NCI-H524 (cell line): ENCODE measurements around the gene SMIM41.
"Not testable (repeated sequence)": the region's sequence is repeated elsewhere in the genome, so short reads cannot be mapped to it uniquely, and the experiment has no call there.

Source experiments
- DNase-seq, 2 experiments: peaks; one replicate each; lab custom pipeline; 2025; lab: John Stamatoyannopoulos, UW

The SMIM41 gene

GRCh38 chr12:52085682-52086180, 6.2 kb downstream of the SMIM41 start:
- no peak for DNase-seq

- DNase-seq = no peak
Measured at GRCh38 chr12:52086366-52086765, 6.9 kb downstream of the SMIM41 start.

- no peak for DNase-seq
Measured at GRCh38 chr12:52086944-52087835, 7.7 kb downstream of the SMIM41 start.

GRCh38 chr12:52087961-52088820, 8.7 kb downstream of the SMIM41 start:
- peak in 1 of 2 experiments; percentile 64 for DNase-seq

GRCh38 chr12:52089491-52089890, 10.0 kb downstream of the SMIM41 start:
- no peak for DNase-seq

- no peak for DNase-seq
Measured at GRCh38 chr12:52090291-52090690, 10.8 kb downstream of the SMIM41 start.

GRCh38 chr12:52091061-52091460, 11.6 kb downstream of the SMIM41 start:
- DNase-seq = no peak

- DNase-seq = no peak
Measured at GRCh38 chr12:52091869-52092268, 12.4 kb downstream of the SMIM41 start.

GRCh38 chr12:52093346-52093745, 13.8 kb downstream of the SMIM41 start:
- no peak for DNase-seq

GRCh38 chr12:52096332-52097044, 17.0 kb downstream of the SMIM41 start:
- DNase-seq = no peak

- DNase-seq = no peak
Measured at GRCh38 chr12:52097045-52097666, 17.7 kb downstream of the SMIM41 start.

- not testable (repeated sequence) for DNase-seq
Measured at GRCh38 chr12:52104431-52105089, 25.1 kb downstream of the SMIM41 start.

- not testable (repeated sequence) for DNase-seq
Measured at GRCh38 chr12:52116222-52117125, 37.0 kb downstream of the SMIM41 start.

GRCh38 chr12:52117806-52118475, 38.4 kb downstream of the SMIM41 start:
- DNase-seq = peak; percentile 22 to 58

GRCh38 chr12:52119398-52120254, 40.1 kb downstream of the SMIM41 start:
- DNase-seq = peak; percentile 40 to 54

GRCh38 chr12:52120951-52121823, 41.7 kb downstream of the SMIM41 start:
- no peak for DNase-seq

- peak in 1 of 2 experiments; percentile 63 for DNase-seq
Measured at GRCh38 chr12:52121824-52122539, 42.5 kb downstream of the SMIM41 start.
